Caco-2 (cell line): ENCODE results near the gene FUT9. TPM values are rescaled to one million over a fixed set of nuclear protein-coding genes. Genes with fewer than 3 reads are reported as not detected.
"Not testable (repeated sequence)": the region's sequence is repeated elsewhere in the genome, so short reads cannot be mapped to it uniquely, and the experiment has no call there.

Experiments used
- BruUV-seq: library from RNA; stranded (reverse); fragments of 400-500 nt; replicated peaks from 2 replicates; lab custom pipeline; 2021; lab: Mats Ljungman, UMichigan
- CTCF ChIA-PET: fragments of 300-600 bp; sonication (Branson Sonifier 250); formaldehyde crosslinking; loops from one replicate; lab custom pipeline; 2022; ENCODE audit warnings: antibody characterized with exemption; lab: Charles Lee
- POLR2A ChIA-PET: fragments of 300-600 bp; sonication (Branson Sonifier 250); formaldehyde crosslinking; loops from one replicate; lab custom pipeline; 2022; ENCODE audit warnings: antibody characterized with exemption; lab: Charles Lee
- DNase-seq, 2 experiments: peaks; one replicate each; pipeline versions ENCODE4 v3.0.0 to v3.0.0-alpha.2; 2020 to 2022
- H3K27me3 ChIP-seq: replicated peaks from 2 replicates; pipeline ENCODE4 v1.6.0; 2011; ENCODE audit warnings: low read length; ENCODE audit not compliant: control insufficient read depth, insufficient read depth
- H3K36me3 ChIP-seq: 2 replicates; pipeline ENCODE4 v1.5.1; 2011; ENCODE audit warnings: low read length; ENCODE audit not compliant: control insufficient read depth, insufficient read depth
- H3K4me1 ChIP-seq: fragments of 250-450 bp; sonication (Bioruptor Pico); 2 replicates; pipeline ENCODE4 v1.5.1; 2020; ENCODE audit warnings: mild to moderate bottlenecking
- H3K4me3 ChIP-seq: 2 replicates; pipeline ENCODE4 v1.5.1; 2011; ENCODE audit warnings: low read depth, mild to moderate bottlenecking, control low read depth, low read length
- H3K9me3 ChIP-seq: fragments of 250-450 bp; sonication (Bioruptor Pico); 2 replicates; pipeline ENCODE4 v1.5.1; 2020; ENCODE audit warnings: mild to moderate bottlenecking, moderate library complexity
- H3K27ac Mint-ChIP-seq: one replicate; pipeline ENCODE4 v1.8.0; 2022; ENCODE audit warnings: mixed read lengths; ENCODE audit not compliant: unreplicated experiment
- H3K27me3 Mint-ChIP-seq: one replicate; pipeline ENCODE4 v1.8.0; 2022; ENCODE audit warnings: mixed read lengths; ENCODE audit not compliant: insufficient read depth, unreplicated experiment
- H3K36me3 Mint-ChIP-seq: one replicate; pipeline ENCODE4 v1.8.0; 2022; ENCODE audit warnings: mild to moderate bottlenecking, mixed read lengths; ENCODE audit not compliant: insufficient read depth, unreplicated experiment
- H3K4me1 Mint-ChIP-seq: one replicate; pipeline ENCODE4 v1.8.0; 2022; ENCODE audit warnings: low read depth, mixed read lengths; ENCODE audit not compliant: unreplicated experiment
- H3K4me3 Mint-ChIP-seq: one replicate; pipeline ENCODE4 v1.8.0; 2022; ENCODE audit warnings: mild to moderate bottlenecking, moderate library complexity, mixed read lengths; ENCODE audit not compliant: unreplicated experiment
- H3K9me3 Mint-ChIP-seq: one replicate; pipeline ENCODE4 v1.8.0; 2022; ENCODE audit warnings: mixed read lengths; ENCODE audit not compliant: unreplicated experiment
- CTCF ChIP-seq, 2 experiments: fragments of 200-600 bp in 1 of 2; IDR thresholded peaks; 1 replicate in 1 of 2; 2 replicates in 1 of 2; pipeline versions ENCODE4 v1.5.1 to v1.8.0; 2011 to 2022; ENCODE audit warnings: antibody characterized with exemption in 1 of 2, control low read depth in 1 of 2, inconsistent platforms in 1 of 2, low read depth in 1 of 2, low read length in 1 of 2, mild to moderate bottlenecking in 1 of 2, moderate library complexity in 1 of 2; ENCODE audit not compliant: insufficient read depth in 1 of 2, severe bottlenecking in 1 of 2, unreplicated experiment in 1 of 2
- intact Hi-C: fragments of 100-400 bp; cut with micrococcal nuclease; formaldehyde crosslinking; loops from one replicate; pipeline ENCODE4 v1.10.0; 2022; ENCODE audit not compliant: unreplicated experiment
- total RNA-seq: library from RNA; stranded (reverse); gene quantifications from 2 replicates; pipeline ENCODE4 v1.2.3, GENCODE V29; 2022

Gene FUT9
- total RNA-seq, 1 experiment from 2014 or later, result 0.11 TPM

GRCh38 chr6:96246563-96246962, 230.8 kb downstream of the FUT9 start:
- Histone ChIP-seq H3K4me3 (no peak overlapping the region), H3K27me3 (no peaks in the 10 kb centered on the region), H3K9me3 (no peaks in the 10 kb centered on the region), H3K4me1 (no peaks in the 10 kb centered on the region), H3K36me3 (no peaks in the 10 kb centered on the region)
- no peak for TF ChIP-seq CTCF (IDR thresholded peaks at IDR 0.05; ENCODE audit: insufficient read depth in 1 of 2, low read depth in 1 of 2, low read length in 1 of 2, severe bottlenecking in 1 of 2, unreplicated experiment in 1 of 2)
- POLR2A ChIA-PET, result no interaction called here
- no peak for DNase-seq
- CTCF ChIA-PET, result no interaction called here
- Mint-ChIP-seq H3K9me3 (no peaks in the 10 kb centered on the region), H3K27me3 (no peaks in the 10 kb centered on the region), H3K4me1 (no peaks in the 10 kb centered on the region), H3K27ac (no peak overlapping the region), H3K4me3 (no peak overlapping the region), H3K36me3 (no peaks in the 10 kb centered on the region)
- intact Hi-C loops, result no loop called here
- no TSS peak for BruUV-seq

GRCh38 chr6:96249755-96250154, 234.0 kb downstream of the FUT9 start:
- H3K4me1 ChIP-seq, result no peaks in the 10 kb centered on the region
- POLR2A ChIA-PET, result no interaction called here
- H3K36me3 ChIP-seq, result no peaks in the 10 kb centered on the region
- no peaks in the 10 kb centered on the region for H3K27me3 ChIP-seq
- no peak overlapping the region for H3K4me3 ChIP-seq
- BruUV-seq, result no TSS peak
- Mint-ChIP-seq H3K27me3 (no peaks in the 10 kb centered on the region), H3K4me1 (no peaks in the 10 kb centered on the region), H3K27ac (no peak overlapping the region), H3K36me3 (no peaks in the 10 kb centered on the region), H3K9me3 (peaks cover 3% of the 10 kb centered on the region), H3K4me3 (no peak overlapping the region)
- H3K9me3 ChIP-seq, result no peaks in the 10 kb centered on the region
- CTCF ChIA-PET, result no interaction called here
- intact Hi-C loops, result no loop called here
- DNase-seq, result no peak
- TF ChIP-seq CTCF (IDR thresholded peaks at IDR 0.05; ENCODE audit: insufficient read depth in 1 of 2, low read depth in 1 of 2, low read length in 1 of 2, severe bottlenecking in 1 of 2, unreplicated experiment in 1 of 2), result no peak

GRCh38 chr6:96257751-96258150, 242.0 kb downstream of the FUT9 start:
- Mint-ChIP-seq H3K9me3 (peaks cover 9% of the 10 kb centered on the region), H3K36me3 (no peaks in the 10 kb centered on the region), H3K27me3 (no peaks in the 10 kb centered on the region), H3K27ac (no peak overlapping the region), H3K4me1 (no peaks in the 10 kb centered on the region), H3K4me3 (no peak overlapping the region)
- Histone ChIP-seq H3K4me1 (no peaks in the 10 kb centered on the region), H3K27me3 (no peaks in the 10 kb centered on the region), H3K9me3 (no peaks in the 10 kb centered on the region), H3K4me3 (no peak overlapping the region), H3K36me3 (no peaks in the 10 kb centered on the region)
- no peak for TF ChIP-seq CTCF (IDR thresholded peaks at IDR 0.05; ENCODE audit: insufficient read depth in 1 of 2, low read depth in 1 of 2, low read length in 1 of 2, severe bottlenecking in 1 of 2, unreplicated experiment in 1 of 2)
- BruUV-seq, result no TSS peak
- ChIA-PET POLR2A (no interaction called here), CTCF (no interaction called here)
- no peak for DNase-seq
- intact Hi-C loops, result no loop called here

GRCh38 chr6:96260787-96261430, 245.1 kb downstream of the FUT9 start:
- DNase-seq, H3K9me3 ChIP-seq, H3K4me3 Mint-ChIP-seq, H3K36me3 Mint-ChIP-seq, H3K9me3 Mint-ChIP-seq, H3K36me3 ChIP-seq, H3K4me1 ChIP-seq, H3K4me1 Mint-ChIP-seq, BruUV-seq, H3K4me3 ChIP-seq, POLR2A ChIA-PET, H3K27me3 ChIP-seq, intact Hi-C loops, CTCF ChIA-PET, H3K27ac Mint-ChIP-seq, H3K27me3 Mint-ChIP-seq: not testable (repeated sequence)
